HFFc6 (cell line): ENCODE measurements around the gene ULBP1. TPM values are rescaled to one million over a fixed set of nuclear protein-coding genes. Genes with fewer than 3 reads are reported as not detected.

Experiments
- DNase-seq: peaks from one replicate; pipeline ENCODE4 v3.0.0-alpha.2; 2018
- H3K27ac Mint-ChIP-seq: 2 replicates; pipeline ENCODE4 v1.8.0; 2020; ENCODE audit warnings: mild to moderate bottlenecking, mixed read lengths
- H3K27me3 Mint-ChIP-seq: 2 replicates; pipeline ENCODE4 v1.8.0; 2021; ENCODE audit warnings: mild to moderate bottlenecking, moderate library complexity, mixed read lengths; ENCODE audit not compliant: insufficient read depth
- H3K36me3 Mint-ChIP-seq: 2 replicates; pipeline ENCODE4 v1.8.0; 2021; ENCODE audit warnings: low read depth, mixed read lengths
- H3K4me1 Mint-ChIP-seq: 2 replicates; pipeline ENCODE4 v1.8.0; 2020; ENCODE audit warnings: low read depth, mixed read lengths
- H3K4me3 Mint-ChIP-seq: 2 replicates; pipeline ENCODE4 v1.8.0; 2020; ENCODE audit warnings: mild to moderate bottlenecking, moderate library complexity, mixed read lengths
- H3K9me3 Mint-ChIP-seq: 2 replicates; pipeline ENCODE4 v1.8.0; 2020; ENCODE audit warnings: mild to moderate bottlenecking, mixed read lengths
- total RNA-seq, 6 experiments: library from RNA; stranded (reverse); fragmentation: NEBNext Ultra II Directional; extraction: Animal tissue kit (Norgen Biotek cat#: 25700); gene quantifications; 2 replicates in 1 of 6; 3 replicates in 5 of 6; pipeline ENCODE4 v1.2.3, GENCODE V29; 2021
- TF ChIP-seq, protein P1 (sequence below): fragments of 200-600 bp; sonication (generic); IDR thresholded peaks from 2 replicates; pipeline ENCODE4 v1.5.0; 2021; ENCODE audit warnings: antibody characterized with exemption, mild to moderate bottlenecking

Gene ULBP1
- total RNA-seq, 6 experiments from 2014 or later, result 8.6 to 12.7 (median 9.8) TPM

DNA sequence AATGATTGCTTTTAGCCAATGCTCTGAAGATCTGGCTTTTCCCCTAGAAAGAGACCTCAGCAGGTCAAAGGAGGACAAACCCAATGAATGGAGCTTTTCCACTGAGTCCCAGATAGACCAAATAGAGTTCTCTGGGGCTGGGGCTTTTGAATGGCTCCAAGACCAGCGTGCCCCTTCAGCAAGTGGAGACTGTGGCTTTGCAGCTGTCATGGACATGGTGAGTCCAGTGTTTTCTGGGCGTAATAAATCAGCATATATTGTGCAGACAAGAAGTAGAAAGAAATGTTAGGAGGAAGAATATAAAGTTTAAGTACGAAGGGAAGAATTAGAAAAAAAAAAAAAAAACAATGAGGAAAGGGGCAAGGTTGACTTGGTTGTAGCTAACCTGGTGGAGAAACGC, 28.1 kb downstream of the ULBP1 start:
- peaks cover 9% of the 10 kb centered on the region for H3K36me3 Mint-ChIP-seq
- H3K27me3 Mint-ChIP-seq, result peaks cover 81% of the 10 kb centered on the region

DNA sequence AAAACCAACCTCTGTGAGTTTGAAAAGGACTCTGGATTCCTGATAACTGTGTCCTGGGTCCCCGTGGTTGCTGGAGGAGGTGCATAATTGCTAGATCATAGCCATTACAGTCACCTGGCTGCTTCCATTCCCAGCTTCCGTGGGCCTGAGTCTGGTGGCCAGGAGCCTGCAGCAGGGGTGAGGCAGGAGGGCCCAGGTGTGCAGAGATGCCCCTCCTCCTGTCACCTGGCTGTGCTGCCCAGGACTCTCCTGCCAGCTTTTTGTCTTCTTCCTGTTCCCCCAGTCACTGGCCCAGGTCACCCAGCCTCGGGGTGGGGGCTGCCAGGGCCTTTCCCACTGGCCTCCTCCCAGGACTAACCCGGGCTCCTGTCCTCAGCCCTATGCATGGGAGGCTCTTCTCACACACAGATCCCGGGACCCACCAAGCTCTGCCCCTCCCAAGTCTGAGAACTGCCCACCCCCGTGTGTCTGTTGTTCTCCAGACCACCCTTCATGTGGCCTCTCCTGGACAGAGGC, 31.6 kb downstream of the ULBP1 start:
- Mint-ChIP-seq H3K4me3 (no peak overlapping the region), H3K27ac (no peak overlapping the region), H3K4me1 (peaks cover 10% of the 10 kb centered on the region), H3K36me3 (no peaks in the 10 kb centered on the region), H3K9me3 (no peaks in the 10 kb centered on the region), H3K27me3 (peaks cover 64% of the 10 kb centered on the region)
- TF ChIP-seq, protein P1, sequence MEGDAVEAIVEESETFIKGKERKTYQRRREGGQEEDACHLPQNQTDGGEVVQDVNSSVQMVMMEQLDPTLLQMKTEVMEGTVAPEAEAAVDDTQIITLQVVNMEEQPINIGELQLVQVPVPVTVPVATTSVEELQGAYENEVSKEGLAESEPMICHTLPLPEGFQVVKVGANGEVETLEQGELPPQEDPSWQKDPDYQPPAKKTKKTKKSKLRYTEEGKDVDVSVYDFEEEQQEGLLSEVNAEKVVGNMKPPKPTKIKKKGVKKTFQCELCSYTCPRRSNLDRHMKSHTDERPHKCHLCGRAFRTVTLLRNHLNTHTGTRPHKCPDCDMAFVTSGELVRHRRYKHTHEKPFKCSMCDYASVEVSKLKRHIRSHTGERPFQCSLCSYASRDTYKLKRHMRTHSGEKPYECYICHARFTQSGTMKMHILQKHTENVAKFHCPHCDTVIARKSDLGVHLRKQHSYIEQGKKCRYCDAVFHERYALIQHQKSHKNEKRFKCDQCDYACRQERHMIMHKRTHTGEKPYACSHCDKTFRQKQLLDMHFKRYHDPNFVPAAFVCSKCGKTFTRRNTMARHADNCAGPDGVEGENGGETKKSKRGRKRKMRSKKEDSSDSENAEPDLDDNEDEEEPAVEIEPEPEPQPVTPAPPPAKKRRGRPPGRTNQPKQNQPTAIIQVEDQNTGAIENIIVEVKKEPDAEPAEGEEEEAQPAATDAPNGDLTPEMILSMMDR, result no peak
- no peak for DNase-seq

More for the DNA sequence above, 28.1 kb downstream of the ULBP1 start:
- Mint-ChIP-seq H3K4me3 (no peak overlapping the region), H3K9me3 (peaks cover 18% of the 10 kb centered on the region), H3K4me1 (peaks cover 17% of the 10 kb centered on the region), H3K27ac (no peak overlapping the region)
- TF ChIP-seq, protein P1, result no peak
- DNase-seq, result no peak

- Mint-ChIP-seq H3K27me3 (peaks cover 65% of the 10 kb centered on the region), H3K27ac (no peak overlapping the region), H3K4me1 (peaks cover 4% of the 10 kb centered on the region; the same call in 1 of the 2 replicates), H3K36me3 (no peaks in the 10 kb centered on the region), H3K4me3 (no peak overlapping the region), H3K9me3 (no peaks in the 10 kb centered on the region)
- TF ChIP-seq, protein P1, result no peak
- DNase-seq, result no peak
These were observed 32.2 kb downstream of the ULBP1 start for GRCh38 chr6:149995971-149996370.

GRCh38 chr6:149999636-150000035, 35.9 kb downstream of the ULBP1 start:
- Mint-ChIP-seq H3K9me3 (no peaks in the 10 kb centered on the region), H3K27me3 (peaks cover 49% of the 10 kb centered on the region), H3K4me3 (no peak overlapping the region), H3K36me3 (peaks cover 4% of the 10 kb centered on the region), H3K4me1 (no peaks in the 10 kb centered on the region; the same call in 1 of the 2 replicates), H3K27ac (no peak overlapping the region)
- no peak for DNase-seq
- TF ChIP-seq, protein P1, result no peak

GRCh38 chr6:150001295-150002008, 37.7 kb downstream of the ULBP1 start:
- TF ChIP-seq, protein P1, result no peak
- peaks cover 4% of the 10 kb centered on the region for H3K36me3 Mint-ChIP-seq
- peaks cover 6% of the 10 kb centered on the region for H3K4me1 Mint-ChIP-seq
- no peak for DNase-seq
- no peak overlapping the region for H3K4me3 Mint-ChIP-seq
- H3K9me3 Mint-ChIP-seq, result no peaks in the 10 kb centered on the region
- H3K27me3 Mint-ChIP-seq, result peaks cover 37% of the 10 kb centered on the region
- no peak overlapping the region for H3K27ac Mint-ChIP-seq
